Coronary artery (tissue), 2 donors: ENCODE data around the gene BCR.

Source experiments
- DNase-seq: peaks from one replicate; pipeline ENCODE4 v3.0.0-alpha.2; 2017; ENCODE audit warnings: low spot score
- H3K27ac ChIP-seq, 2 donors: fragments of 200-600 bp; sonication (generic); one replicate each; pipeline ENCODE4 v1.5.1; 2016 to 2019
- H3K4me3 ChIP-seq: fragments of 200-600 bp; sonication (generic); 2 replicates; pipeline ENCODE4 v1.5.1; 2016; ENCODE audit warnings: mild to moderate bottlenecking, moderate library complexity
- CTCF ChIP-seq: fragments of 200-600 bp; sonication (generic); IDR thresholded peaks from one replicate; pipeline ENCODE4 v1.5.1; 2019; ENCODE audit warnings: antibody characterized with exemption

BCR gene

DNA sequence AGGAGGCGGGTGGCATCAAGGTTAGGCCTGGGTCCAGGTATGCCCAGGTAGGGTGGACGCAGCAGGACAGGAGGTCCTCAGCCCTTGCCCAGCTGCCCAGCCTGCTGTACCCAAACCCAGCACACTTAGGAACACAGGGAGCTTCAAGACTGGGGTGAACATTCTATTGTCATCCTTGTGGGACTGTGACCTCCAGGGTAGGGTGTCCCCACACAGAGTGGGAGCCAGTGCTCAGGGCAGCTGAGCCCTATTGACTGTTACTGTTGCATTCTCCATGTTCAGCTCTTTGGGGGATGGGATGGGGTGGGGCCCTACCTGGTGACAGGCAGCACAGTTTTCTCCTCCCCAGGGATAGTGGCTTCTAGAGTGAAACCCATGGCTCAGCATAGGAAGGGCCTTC is 106.0 kb downstream of the BCR start:
- TF ChIP-seq CTCF = no peak
- Histone ChIP-seq H3K4me3 (no peak overlapping the region), H3K27ac (peak overlapping the region in 1 of 2 donors; percentile 10)
- no peak for DNase-seq

DNA sequence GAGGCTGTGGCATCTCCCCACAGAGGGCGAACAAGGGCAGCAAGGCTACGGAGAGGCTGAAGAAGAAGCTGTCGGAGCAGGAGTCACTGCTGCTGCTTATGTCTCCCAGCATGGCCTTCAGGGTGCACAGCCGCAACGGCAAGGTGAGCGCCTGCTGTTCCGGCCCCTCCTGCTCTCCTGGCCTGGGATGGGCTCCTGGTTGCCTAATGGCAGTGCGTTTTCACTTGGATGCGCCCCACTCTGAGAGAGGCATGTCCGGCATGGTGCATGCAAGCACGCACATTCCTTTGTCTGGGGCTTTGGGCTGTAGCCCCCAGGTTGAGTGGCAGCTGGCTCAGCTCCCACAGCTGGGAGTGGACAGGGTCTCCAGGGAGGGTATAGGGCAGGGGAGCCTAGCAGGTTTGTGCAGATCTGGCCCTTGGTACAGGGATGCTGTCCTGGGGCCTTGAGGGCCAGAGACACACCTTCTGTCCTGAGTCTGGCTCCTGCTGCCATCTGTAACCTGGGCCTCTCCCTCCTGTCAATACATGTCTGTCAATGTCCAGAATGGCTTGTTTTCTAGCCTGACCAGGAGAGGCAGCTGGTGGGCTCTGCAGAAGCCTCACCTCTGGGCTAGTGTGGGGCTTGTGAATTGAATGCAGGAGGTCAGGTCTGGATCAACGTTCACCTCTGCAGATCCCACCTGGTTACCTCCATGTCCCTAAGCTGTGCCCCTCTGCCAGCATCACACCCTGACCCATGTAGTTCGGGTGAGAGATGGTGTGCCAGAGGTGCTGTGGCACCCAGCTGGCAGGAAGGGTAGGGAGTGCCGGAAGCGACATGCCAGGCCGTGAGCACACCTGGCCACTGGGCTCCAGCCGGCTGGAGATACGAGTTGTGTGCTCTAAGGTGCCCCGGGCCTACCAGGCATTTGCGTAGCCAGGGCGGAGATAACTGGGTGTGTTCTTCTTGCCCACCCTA is 107.1 kb downstream of the BCR start:
- DNase-seq = no peak
- no peak for TF ChIP-seq CTCF
- no peak overlapping the region for H3K4me3 ChIP-seq
- no peak overlapping the region for H3K27ac ChIP-seq

DNA sequence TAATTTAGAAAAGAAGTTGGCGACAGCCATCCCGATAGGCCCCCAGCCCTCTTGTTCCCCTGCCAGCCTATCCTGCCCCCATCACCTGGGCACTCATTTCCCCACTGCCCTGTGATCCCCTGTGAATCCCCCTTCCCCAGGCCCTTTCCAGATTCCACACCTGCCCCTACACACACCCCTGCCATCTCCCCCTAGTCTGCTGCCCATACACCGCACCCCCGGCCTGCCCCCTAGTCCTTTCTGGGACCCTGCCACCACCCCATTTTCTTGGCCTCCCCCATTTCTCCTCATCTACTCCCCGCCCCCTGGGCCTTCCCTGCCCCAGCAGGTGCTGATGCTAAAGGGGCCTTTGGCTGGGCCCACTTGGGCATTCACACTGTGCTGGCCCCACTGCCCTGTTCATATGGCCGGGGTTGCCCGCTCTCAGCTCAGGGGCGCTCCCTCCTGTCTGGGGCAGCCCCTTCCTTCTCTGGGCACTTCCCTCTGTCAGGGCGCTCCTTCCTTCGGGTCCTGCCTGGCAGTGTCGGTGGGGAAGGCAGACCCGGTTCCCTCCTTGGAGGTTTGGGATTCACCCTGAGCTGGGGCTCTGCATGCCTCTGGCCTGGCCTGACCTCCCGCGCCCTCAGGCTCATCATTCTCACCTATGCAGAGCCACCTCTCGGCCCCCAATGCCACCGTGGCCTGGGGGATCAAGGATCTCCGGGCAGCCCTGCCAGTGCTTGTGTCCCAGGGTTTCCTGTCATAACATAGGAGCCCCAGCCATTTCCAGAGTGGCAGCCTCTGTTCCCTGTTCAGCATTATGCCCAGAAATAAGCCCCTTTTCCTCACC is 108.2 kb downstream of the BCR start:
- Histone ChIP-seq H3K27ac (peak overlapping the region in 1 of 2 donors; percentile 83), H3K4me3 (no peak overlapping the region)
- no peak for DNase-seq
- TF ChIP-seq CTCF = no peak

DNA sequence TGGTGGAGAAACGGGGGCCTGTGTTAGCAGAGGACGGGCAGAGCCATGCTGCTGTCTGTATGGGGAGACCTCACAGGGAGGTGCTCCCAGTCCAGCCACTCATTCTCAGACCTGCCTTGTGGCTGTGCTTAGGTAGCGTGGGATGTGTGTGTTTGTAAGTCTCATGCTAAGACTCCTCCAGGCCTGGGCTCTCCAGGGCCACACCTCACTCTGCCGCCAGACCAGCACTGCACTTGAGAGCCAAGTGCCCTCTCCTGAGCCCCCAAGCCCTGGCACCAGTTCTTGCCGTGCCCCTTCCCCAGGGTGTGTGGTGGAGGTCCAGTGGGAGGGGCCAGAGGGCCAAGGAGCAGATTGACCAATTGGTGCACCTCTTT is 108.8 kb downstream of the BCR start:
- DNase-seq = no peak
- Histone ChIP-seq H3K4me3 (no peak overlapping the region), H3K27ac (peak overlapping the region in 1 of 2 donors; percentile 83)
- no peak for TF ChIP-seq CTCF

- TF ChIP-seq CTCF = peak; percentile 82
- Histone ChIP-seq H3K4me3 (peak overlapping the region; percentile 22), H3K27ac (peak overlapping the region in 1 of 2 donors; percentile 83)
- DNase-seq = no peak
Observed at GRCh38 chr22:23289851-23290724, 109.8 kb downstream of the BCR start.

DNA sequence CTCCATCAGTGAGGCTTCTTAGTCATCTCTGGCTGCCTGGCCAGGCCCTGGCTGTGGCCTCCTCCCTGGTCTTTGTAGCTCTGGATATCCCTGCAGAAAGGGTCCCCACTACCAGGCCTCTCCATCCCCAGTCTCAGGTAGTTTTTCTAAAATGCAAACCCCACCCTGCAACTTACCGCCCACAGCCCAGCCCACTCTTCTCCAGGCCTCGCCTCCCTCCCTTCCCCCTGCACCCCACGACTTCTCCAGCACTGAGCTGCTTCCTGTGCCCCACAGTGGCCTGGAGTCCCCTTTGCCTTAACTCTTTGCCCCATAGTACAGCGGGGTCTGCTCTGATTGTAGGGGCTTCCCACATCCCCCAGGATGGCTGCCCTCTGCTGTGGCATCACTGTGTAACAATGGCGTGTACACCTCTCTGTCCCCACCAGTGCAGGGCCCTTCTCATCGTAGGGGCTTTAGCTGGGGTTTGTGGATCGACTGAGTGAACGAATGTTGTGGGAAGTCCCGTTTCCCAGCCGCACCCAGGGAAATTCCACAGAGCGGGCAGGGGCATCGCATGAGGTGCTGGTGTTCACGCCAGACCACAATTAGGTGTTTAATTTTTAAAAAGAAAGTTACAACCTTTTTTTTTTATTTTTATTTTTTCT is 111.6 kb downstream of the BCR start:
- no peak for TF ChIP-seq CTCF
- no peak overlapping the region for H3K27ac ChIP-seq
- H3K4me3 ChIP-seq = no peak overlapping the region
- no peak for DNase-seq
